ENCODE data around the gene ZNF69. TPM values are rescaled to one million over a fixed set of nuclear protein-coding genes. Genes with fewer than 3 reads are reported as not detected.
A peak's percentile ranks its signal among the peaks of the same experiment; 100 is the strongest.

ZNF69 gene
- total and polyA plus RNA-seq, 2 donors (not counting 1 experiment from before 2014, with no cell fraction given) = 0.92 to 2.1 TPM

DNA sequence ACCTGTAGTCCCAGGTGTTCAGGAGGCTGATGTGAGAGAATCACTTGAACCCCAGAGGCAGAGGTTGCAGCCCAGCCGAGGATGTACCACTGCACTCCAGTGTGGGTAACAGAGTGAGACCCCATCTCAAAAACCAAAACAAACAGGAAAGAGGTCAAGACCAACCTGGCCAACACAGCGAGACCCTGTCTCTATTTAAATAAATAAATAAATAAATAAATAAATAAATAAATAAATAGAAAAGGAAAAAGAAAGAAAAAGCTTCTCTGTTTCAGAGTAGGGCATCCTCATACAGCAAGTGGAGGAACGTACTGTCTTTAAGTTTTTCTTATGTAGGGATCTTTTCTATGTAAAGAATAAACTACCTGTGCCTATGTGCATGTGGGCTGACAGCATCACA, 39.6 kb downstream of the ZNF69 start:
- Mint-ChIP-seq H3K4me3 (peak overlapping the region; percentile 61), H3K27me3 (no peaks in the 10 kb centered on the region), H3K4me1 (peaks cover 51% of the 10 kb centered on the region), H3K27ac (peak overlapping the region; percentile 63), H3K9me3 (ENCODE audit: insufficient read depth) (no peaks in the 10 kb centered on the region)
- peaks cover 0 to 3% of the 10 kb centered on the region in 2 experiments for H3K36me3 ChIP-seq (replicated peaks in 1 of 2; ENCODE audit: control extremely low read depth in 1 of 2, control insufficient read depth in 1 of 2, extremely low read depth in 1 of 2, insufficient read depth in 2 of 2, low read length in 1 of 2)
- peaks cover 66% of the 10 kb centered on the region for H3K79me2 ChIP-seq (ENCODE audit: control insufficient read depth, insufficient read depth, low read length)
- no peak overlapping the region for H3K27ac ChIP-seq (ENCODE audit: low read length in 2 of 2)
- TF ChIP-seq, protein P1, sequence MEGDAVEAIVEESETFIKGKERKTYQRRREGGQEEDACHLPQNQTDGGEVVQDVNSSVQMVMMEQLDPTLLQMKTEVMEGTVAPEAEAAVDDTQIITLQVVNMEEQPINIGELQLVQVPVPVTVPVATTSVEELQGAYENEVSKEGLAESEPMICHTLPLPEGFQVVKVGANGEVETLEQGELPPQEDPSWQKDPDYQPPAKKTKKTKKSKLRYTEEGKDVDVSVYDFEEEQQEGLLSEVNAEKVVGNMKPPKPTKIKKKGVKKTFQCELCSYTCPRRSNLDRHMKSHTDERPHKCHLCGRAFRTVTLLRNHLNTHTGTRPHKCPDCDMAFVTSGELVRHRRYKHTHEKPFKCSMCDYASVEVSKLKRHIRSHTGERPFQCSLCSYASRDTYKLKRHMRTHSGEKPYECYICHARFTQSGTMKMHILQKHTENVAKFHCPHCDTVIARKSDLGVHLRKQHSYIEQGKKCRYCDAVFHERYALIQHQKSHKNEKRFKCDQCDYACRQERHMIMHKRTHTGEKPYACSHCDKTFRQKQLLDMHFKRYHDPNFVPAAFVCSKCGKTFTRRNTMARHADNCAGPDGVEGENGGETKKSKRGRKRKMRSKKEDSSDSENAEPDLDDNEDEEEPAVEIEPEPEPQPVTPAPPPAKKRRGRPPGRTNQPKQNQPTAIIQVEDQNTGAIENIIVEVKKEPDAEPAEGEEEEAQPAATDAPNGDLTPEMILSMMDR (IDR thresholded peaks at IDR 0.05) = no peak
- no peak for TF ChIP-seq EZH2 (IDR thresholded peaks at IDR 0.05; ENCODE audit: borderline replicate concordance, insufficient read depth, low read depth, low read length, poor library complexity, severe bottlenecking)
- H2AFZ ChIP-seq (ENCODE audit: insufficient read depth, low read depth, low read length, poor library complexity, severe bottlenecking) = no peak overlapping the region
- no CpG with 5 or more reads among the region's 3 CpGs for WGBS (ENCODE audit: insufficient coverage)
- ChIA-PET POLR2A (interaction anchor here (0.7 kb wide), 1 partner anchor 1529 kb away, joined by 3 read pairs; no protein-coding TSS in a partner anchor), CTCF (interaction anchor here (1.4 to 7.2 kb wide), 2 partner anchors 36 to 62 kb away, joined by 4 to 87 read pairs; partner anchors contain the start of gene ZNF763)
- ATAC-seq (ENCODE audit: low read depth) = no peak
- H3K4me3 ChIP-seq (ENCODE audit: control extremely low read depth in 1 of 5, extremely low read depth in 1 of 5, insufficient read depth in 1 of 5, low read depth in 2 of 5, low read length in 4 of 5) = no peak overlapping the region
- no peak overlapping the region for H3K9ac ChIP-seq (ENCODE audit: low read length)
- no peaks in the 10 kb centered on the region for H3K27me3 ChIP-seq (replicated peaks in 1 of 4; ENCODE audit: control extremely low read depth in 1 of 4, control insufficient read depth in 3 of 4, insufficient read depth in 4 of 4, low read length in 3 of 4)
- peaks cover 32% of the 10 kb centered on the region for H4K20me1 ChIP-seq (ENCODE audit: control insufficient read depth, insufficient read depth, low read length, poor library complexity, severe bottlenecking)
- H3K4me1 ChIP-seq (ENCODE audit: control insufficient read depth in 2 of 2, insufficient read depth in 2 of 2, low read length in 2 of 2) = peaks cover 19 to 36% of the 10 kb centered on the region in 2 donors
- H3K4me2 ChIP-seq (replicated peaks; ENCODE audit: low read depth, low read length, poor library complexity, severe bottlenecking) = peak overlapping the region; percentile 79
- H3K9me3 ChIP-seq (ENCODE audit: control extremely low read depth in 1 of 3, control insufficient read depth in 2 of 3, insufficient read depth in 1 of 3, low read length in 2 of 3) = no peaks in the 10 kb centered on the region
- no peak for DNase-seq
- intact Hi-C loops (cut with micrococcal nuclease) = no loop called here

DNA sequence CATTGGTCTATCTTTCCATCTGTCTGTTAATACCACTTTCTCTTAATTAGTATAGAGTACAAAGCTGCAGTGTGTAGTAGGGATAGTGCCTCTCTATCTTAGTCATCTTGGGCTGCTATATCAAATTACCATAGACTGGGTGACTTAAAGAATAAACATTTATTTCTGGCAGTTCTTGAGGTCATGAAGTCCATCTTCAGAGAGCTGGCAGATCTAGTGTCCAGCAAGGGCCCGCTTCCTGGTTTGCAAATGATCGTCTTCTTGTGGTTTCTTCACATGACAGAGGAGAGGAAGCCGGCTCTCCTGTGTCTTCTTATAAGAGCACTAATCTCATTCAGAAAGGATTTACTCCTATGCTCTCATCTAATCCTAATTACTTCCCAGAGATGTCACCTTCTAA, 43.5 kb downstream of the ZNF69 start:
- Histone ChIP-seq H3K4me1 (ENCODE audit: control insufficient read depth in 2 of 2, insufficient read depth in 2 of 2, low read length in 2 of 2) (peaks cover 14 to 21% of the 10 kb centered on the region in 2 donors), H3K9me3 (ENCODE audit: control extremely low read depth in 1 of 3, control insufficient read depth in 2 of 3, insufficient read depth in 1 of 3, low read length in 2 of 3) (peaks cover 3 to 19% (median 3%) of the 10 kb centered on the region in 3 donors), H3K27ac (ENCODE audit: low read length in 2 of 2) (no peak overlapping the region), H3K27me3 (replicated peaks in 1 of 4; ENCODE audit: control extremely low read depth in 1 of 4, control insufficient read depth in 3 of 4, insufficient read depth in 4 of 4, low read length in 3 of 4) (no peaks in the 10 kb centered on the region), H2AFZ (ENCODE audit: insufficient read depth, low read depth, low read length, poor library complexity, severe bottlenecking) (no peak overlapping the region), H4K20me1 (ENCODE audit: control insufficient read depth, insufficient read depth, low read length, poor library complexity, severe bottlenecking) (peaks cover 43% of the 10 kb centered on the region), H3K79me2 (ENCODE audit: control insufficient read depth, insufficient read depth, low read length) (peaks cover 96% of the 10 kb centered on the region), H3K9ac (ENCODE audit: low read length) (no peak overlapping the region), H3K4me3 (ENCODE audit: control extremely low read depth in 1 of 5, extremely low read depth in 1 of 5, insufficient read depth in 1 of 5, low read depth in 2 of 5, low read length in 4 of 5) (peak overlapping the region in 1 of 5 experiments; percentile 19), H3K4me2 (replicated peaks; ENCODE audit: low read depth, low read length, poor library complexity, severe bottlenecking) (peak overlapping the region; percentile 20), H3K36me3 (replicated peaks in 1 of 2; ENCODE audit: control extremely low read depth in 1 of 2, control insufficient read depth in 1 of 2, extremely low read depth in 1 of 2, insufficient read depth in 2 of 2, low read length in 1 of 2) (peaks cover 0 to 5% of the 10 kb centered on the region in 2 experiments)
- POLR2A ChIA-PET = no interaction called here
- no CpG with 5 or more reads among the region's 3 CpGs for WGBS (ENCODE audit: insufficient coverage)
- CTCF ChIA-PET = no interaction called here
- H3K27me3 Mint-ChIP-seq = no peaks in the 10 kb centered on the region
- H3K4me3 Mint-ChIP-seq = no peak overlapping the region
- TF ChIP-seq EZH2 (IDR thresholded peaks at IDR 0.05; ENCODE audit: borderline replicate concordance, insufficient read depth, low read depth, low read length, poor library complexity, severe bottlenecking) = no peak
- TF ChIP-seq, protein P1 (IDR thresholded peaks at IDR 0.05) = no peak
- intact Hi-C loops (cut with micrococcal nuclease) = no loop called here
- H3K9me3 Mint-ChIP-seq (ENCODE audit: insufficient read depth) = no peaks in the 10 kb centered on the region
- H3K27ac Mint-ChIP-seq = no peak overlapping the region
- H3K4me1 Mint-ChIP-seq = peaks cover 35% of the 10 kb centered on the region
- no peak for ATAC-seq (ENCODE audit: low read depth)
- no peak for DNase-seq

Data from B cell (primary cell).